Karpas-422 (cell line): ENCODE results near the gene CLDN7. TPM values are rescaled to one million over a fixed set of nuclear protein-coding genes. Genes with fewer than 3 reads are reported as not detected.
A peak's percentile ranks its signal among the peaks of the same experiment; 100 is the strongest.

Experiments
- DNase-seq: peaks from one replicate; pipeline ENCODE4 v3.0.0-alpha.2; 2015
- H2AFZ ChIP-seq: fragments of 200-600 bp; sonication (generic); 2 replicates; pipeline ENCODE4 v1.6.1; 2014; ENCODE audit warnings: antibody characterized with exemption, low read length, mixed read lengths
- H3K27ac ChIP-seq: fragments of 200-600 bp; sonication (generic); 2 replicates; pipeline ENCODE4 v1.5.1; 2014; ENCODE audit warnings: mild to moderate bottlenecking, low read length, moderate library complexity
- H3K27me3 ChIP-seq: fragments of 200-600 bp; sonication (generic); 2 replicates; pipeline ENCODE4 v1.6.1; 2014; ENCODE audit warnings: low read length, mixed read lengths
- H3K36me3 ChIP-seq: fragments of 200-600 bp; sonication (generic); 2 replicates; pipeline ENCODE4 v1.6.1; 2014; ENCODE audit warnings: low read length, mixed read lengths; ENCODE audit not compliant: insufficient read depth
- H3K4me1 ChIP-seq: fragments of 200-600 bp; sonication (generic); 2 replicates; pipeline ENCODE4 v1.6.1; 2014; ENCODE audit warnings: mild to moderate bottlenecking, low read length, mixed read lengths
- H3K4me2 ChIP-seq: fragments of 200-600 bp; sonication (generic); 2 replicates; pipeline ENCODE4 v1.6.1; 2014; ENCODE audit warnings: low read length, low read depth, mild to moderate bottlenecking; ENCODE audit not compliant: poor library complexity, severe bottlenecking
- H3K4me3 ChIP-seq: fragments of 200-600 bp; sonication (generic); 2 replicates; pipeline ENCODE4 v1.5.1; 2014; ENCODE audit warnings: mild to moderate bottlenecking, antibody characterized with exemption, low read length, mixed read lengths
- H3K79me2 ChIP-seq: fragments of 200-600 bp; sonication (generic); 2 replicates; pipeline ENCODE4 v1.6.1; 2014; ENCODE audit warnings: mild to moderate bottlenecking, low read length, mixed read lengths
- H3K9ac ChIP-seq: fragments of 200-600 bp; sonication (generic); 2 replicates; pipeline ENCODE4 v1.6.0; 2014; ENCODE audit warnings: low read length
- H3K9me2 ChIP-seq: fragments of 200-600 bp; sonication (generic), shearing (Covaris generic); replicated peaks from 2 replicates; pipeline ENCODE4 v1.6.0; 2014; ENCODE audit warnings: mild to moderate bottlenecking, low read length, moderate library complexity; ENCODE audit not compliant: insufficient read depth
- H3K9me3 ChIP-seq: fragments of 300-700, 200-600 bp; sonication (generic); 2 replicates; pipeline ENCODE4 v1.6.1; 2014; ENCODE audit warnings: low read length, mixed read lengths
- H4K20me1 ChIP-seq: fragments of 200-600 bp; sonication (generic); 2 replicates; pipeline ENCODE4 v1.6.1; 2014; ENCODE audit warnings: mild to moderate bottlenecking, antibody characterized with exemption, low read length, low read depth; ENCODE audit not compliant: insufficient read depth
- total RNA-seq: library from RNA; depleted of rRNA; stranded (reverse); fragments of >200 nt; shearing (Covaris generic); gene quantifications from 2 replicates; pipeline ENCODE4 v1.2.3, GENCODE V29; 2014; ENCODE audit warnings: low replicate concordance

The CLDN7 gene
- total RNA-seq, 1 experiment from 2014 or later, result not detected

DNA sequence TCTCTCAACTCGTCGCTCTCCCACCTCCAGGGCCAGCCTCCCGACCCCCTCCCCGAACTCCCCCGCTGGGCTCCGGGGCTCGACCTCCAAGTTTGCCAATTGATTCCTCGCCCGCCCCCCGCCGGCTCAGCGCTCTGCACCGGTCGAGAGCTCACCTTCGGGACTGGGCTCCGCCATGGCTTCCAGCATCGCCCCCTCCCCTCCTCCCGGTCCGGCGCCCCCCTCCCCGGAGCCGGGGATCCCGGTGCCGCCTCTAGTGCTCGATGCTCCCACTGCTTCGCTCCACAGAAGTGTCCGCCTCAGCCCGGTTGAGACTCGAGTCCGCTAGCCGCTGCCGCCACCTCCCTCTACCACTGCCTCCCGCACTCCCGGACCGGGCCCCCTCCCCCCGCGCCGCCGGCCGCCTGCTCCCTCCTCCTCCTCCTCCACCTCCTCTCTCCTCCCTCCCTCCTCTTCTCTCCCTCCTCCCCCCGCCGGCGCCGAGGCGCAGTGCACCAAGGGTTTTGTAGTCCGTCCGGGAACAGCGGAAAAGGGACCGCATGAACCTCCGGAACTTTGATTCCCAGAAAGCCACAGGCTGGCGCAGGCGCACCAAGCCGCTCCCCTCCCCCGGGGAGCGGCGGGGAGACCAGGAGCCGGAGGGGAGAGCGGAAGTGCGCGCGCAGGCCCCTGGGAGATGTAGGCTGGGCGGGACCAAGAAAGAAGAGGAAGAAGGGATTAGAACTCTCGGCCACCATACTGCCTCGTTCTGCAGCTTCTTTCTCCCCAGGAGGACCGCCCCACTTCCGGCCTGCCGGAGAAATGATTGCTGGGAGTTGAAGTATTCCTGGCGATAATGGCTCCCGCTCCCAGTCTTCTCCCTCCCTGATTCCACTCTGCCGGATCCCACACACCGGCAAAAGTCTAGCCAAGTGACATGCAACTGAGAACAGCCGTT, 22.9 kb downstream of the CLDN7 start, which contains the start of gene PHF23:
Gene PHF23 (minus strand): TSS at position 367 of the 937 bp plus-strand sequence. CDS start 178 bp downstream, at position 189.
- Histone ChIP-seq H3K27me3 (no peaks in the 10 kb centered on the region), H3K36me3 (peaks cover 12% of the 10 kb centered on the region; the same call in 1 of the 2 replicates), H3K4me1 (peaks cover 63% of the 10 kb centered on the region), H3K4me2 (peak within 1 kb of the TSS; percentile 90), H2AFZ (0 out of 2 replicates have a peak within 1 kb of the TSS, but pooled peaks have one; percentile 51), H3K4me3 (peak within 1 kb of the TSS; percentile 98), H3K9ac (peak within 1 kb of the TSS; percentile 100), H4K20me1 (peaks cover 12% of the 10 kb centered on the region; the same call in 1 of the 2 replicates), H3K79me2 (peaks cover 34% of the 10 kb centered on the region), H3K9me2 (no peaks in the 10 kb centered on the region), H3K27ac (peak within 1 kb of the TSS; percentile 94), H3K9me3 (no peaks in the 10 kb centered on the region)
- peak; percentile 99 for DNase-seq

DNA sequence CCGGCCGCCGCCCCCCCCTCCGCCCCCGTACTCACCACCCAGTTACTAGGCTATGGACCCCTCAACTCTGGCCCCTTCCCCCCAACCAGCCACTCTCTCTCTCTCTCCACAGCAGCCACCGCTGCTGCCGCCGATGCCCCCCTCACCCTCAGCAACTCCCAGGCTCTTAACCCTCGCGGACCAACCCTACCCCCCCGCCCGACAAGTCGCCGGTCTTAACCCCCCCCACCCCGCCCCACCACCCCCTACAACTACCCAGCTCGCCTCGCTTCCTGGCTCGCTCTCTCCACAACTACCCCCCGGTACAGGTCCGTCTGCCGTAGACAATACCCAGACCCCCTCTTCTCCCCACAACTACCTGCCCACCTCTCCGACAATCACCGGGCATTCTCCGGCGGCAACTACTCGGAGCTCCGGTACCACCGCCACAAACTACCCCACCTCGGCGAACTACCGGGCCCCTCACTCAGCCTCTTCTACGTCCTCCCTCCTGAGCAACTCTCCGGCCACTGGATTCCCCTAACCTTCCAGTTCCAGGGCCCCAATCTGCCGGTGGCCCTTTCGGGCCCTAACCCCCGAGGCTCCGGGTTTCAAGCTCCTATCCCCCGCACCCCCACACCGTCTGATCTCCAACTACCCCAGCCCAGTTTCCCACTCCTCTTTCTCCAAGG, 23.7 kb downstream of the CLDN7 start:
- no peaks in the 10 kb centered on the region for H3K27me3 ChIP-seq
- H3K4me2 ChIP-seq, result peak overlapping the region; percentile 90
- peaks cover 12% of the 10 kb centered on the region; the same call in 1 of the 2 replicates for H3K36me3 ChIP-seq
- peak; percentile 78 for DNase-seq
- peak overlapping the region; percentile 94 for H3K27ac ChIP-seq
- peaks cover 40% of the 10 kb centered on the region for H3K79me2 ChIP-seq
- H4K20me1 ChIP-seq, result peaks cover 12% of the 10 kb centered on the region; the same call in 1 of the 2 replicates
- H3K9me2 ChIP-seq, result no peaks in the 10 kb centered on the region
- no peaks in the 10 kb centered on the region for H3K9me3 ChIP-seq
- peak overlapping the region; percentile 100 for H3K9ac ChIP-seq
- no peak overlapping the region for H2AFZ ChIP-seq
- peaks cover 63% of the 10 kb centered on the region for H3K4me1 ChIP-seq
- peak overlapping the region; percentile 98 for H3K4me3 ChIP-seq

DNA sequence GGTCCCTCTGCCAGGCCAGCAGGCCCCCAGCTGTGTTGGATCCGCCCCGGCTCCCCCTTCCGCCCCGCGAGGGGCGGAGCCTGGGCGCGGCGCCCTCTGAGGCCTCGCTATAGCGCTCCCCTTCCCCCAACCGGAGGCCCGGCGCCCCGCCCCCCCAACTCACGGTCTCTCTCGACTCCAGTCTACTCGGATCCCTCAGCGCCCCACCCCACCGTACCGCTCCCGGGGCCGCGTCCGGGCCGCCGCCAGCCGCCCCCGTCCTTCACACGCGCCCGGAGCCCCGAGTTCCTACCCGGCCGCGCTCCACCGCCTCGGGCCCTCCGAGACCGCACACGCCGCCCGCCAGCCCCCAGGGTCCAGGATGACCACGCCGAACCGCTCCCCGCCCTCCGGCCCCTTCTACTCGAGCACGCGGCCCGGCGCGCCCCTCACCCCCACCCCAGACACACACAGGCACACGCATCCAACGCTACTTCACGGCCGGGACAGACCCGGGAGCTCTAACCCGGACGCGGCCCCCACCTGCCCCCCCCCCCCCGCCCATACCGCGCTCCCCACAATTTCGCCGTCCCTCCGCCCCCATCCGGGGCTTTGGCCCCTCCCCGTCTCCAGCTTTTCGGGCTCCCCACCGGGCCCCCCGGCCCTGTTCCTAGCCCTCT, 24.4 kb downstream of the CLDN7 start:
- Histone ChIP-seq H3K27ac (peak overlapping the region; percentile 94), H3K36me3 (peaks cover 12% of the 10 kb centered on the region; the same call in 1 of the 2 replicates), H3K9ac (peak overlapping the region; percentile 100), H3K9me3 (no peaks in the 10 kb centered on the region), H3K4me1 (peaks cover 62% of the 10 kb centered on the region), H4K20me1 (peaks cover 12% of the 10 kb centered on the region; the same call in 1 of the 2 replicates), H3K4me3 (peak overlapping the region; percentile 98), H3K9me2 (no peaks in the 10 kb centered on the region), H3K27me3 (no peaks in the 10 kb centered on the region), H3K4me2 (peak overlapping the region; percentile 90), H2AFZ (no peak overlapping the region), H3K79me2 (peaks cover 47% of the 10 kb centered on the region)
- peak; percentile 90 for DNase-seq

DNA sequence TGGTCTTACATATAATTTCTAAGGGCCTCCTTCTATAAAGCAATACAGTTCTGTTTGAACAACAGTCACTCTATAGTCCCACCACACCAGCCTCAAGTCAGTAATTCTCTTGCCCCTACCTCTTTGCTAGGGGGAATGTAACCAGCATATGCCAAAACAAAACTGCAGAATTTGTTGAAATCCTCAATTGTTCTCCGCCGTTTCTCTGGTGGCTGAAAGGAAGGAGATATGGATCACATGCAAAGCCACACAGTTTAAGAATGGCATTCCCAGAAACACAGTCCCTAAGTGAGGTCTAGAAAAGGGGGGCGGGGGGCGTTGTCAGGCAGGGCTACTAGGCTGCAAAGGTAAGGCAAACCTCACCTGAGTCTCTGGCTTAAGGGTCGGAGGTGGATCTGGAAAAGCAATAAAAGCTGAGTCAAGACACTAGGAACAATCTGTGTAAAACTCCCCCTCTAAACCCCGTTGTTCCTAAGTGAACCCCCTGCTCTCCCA, 25.0 kb downstream of the CLDN7 start:
- H3K9ac ChIP-seq, result peak overlapping the region; percentile 100
- H3K9me2 ChIP-seq, result no peaks in the 10 kb centered on the region
- H3K27me3 ChIP-seq, result no peaks in the 10 kb centered on the region
- peaks cover 53% of the 10 kb centered on the region for H3K79me2 ChIP-seq
- H3K27ac ChIP-seq, result peak overlapping the region; percentile 94
- H3K36me3 ChIP-seq, result peaks cover 12% of the 10 kb centered on the region; the same call in 1 of the 2 replicates
- H2AFZ ChIP-seq, result no peak overlapping the region
- peak overlapping the region; percentile 98; the same call in 1 of the 2 replicates for H3K4me3 ChIP-seq
- H4K20me1 ChIP-seq, result peaks cover 12% of the 10 kb centered on the region; the same call in 1 of the 2 replicates
- peak overlapping the region; percentile 60 for H3K4me2 ChIP-seq
- no peak for DNase-seq
- H3K9me3 ChIP-seq, result no peaks in the 10 kb centered on the region
- peaks cover 63% of the 10 kb centered on the region for H3K4me1 ChIP-seq

DNA sequence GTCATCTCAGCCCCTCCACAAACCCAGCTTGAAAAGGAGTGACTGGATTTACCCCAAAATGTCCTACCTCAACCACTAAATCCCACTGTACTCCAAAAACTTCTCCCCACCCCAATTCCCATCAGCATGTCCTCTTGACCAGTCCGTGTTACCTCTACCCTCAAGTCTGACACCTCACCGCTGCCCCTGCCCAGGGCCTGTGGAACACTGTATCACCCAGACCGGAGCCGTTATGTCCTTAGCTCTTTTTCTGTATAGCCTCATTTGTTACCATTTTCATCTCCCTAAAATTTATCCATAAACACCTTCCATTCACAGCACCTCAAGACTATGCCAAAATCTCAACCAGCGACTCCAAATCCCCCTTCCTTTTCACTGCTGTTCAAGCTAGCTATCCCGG, 25.5 kb downstream of the CLDN7 start:
- Histone ChIP-seq H3K4me2 (peak overlapping the region; percentile 60), H3K4me1 (peaks cover 68% of the 10 kb centered on the region)

DNA sequence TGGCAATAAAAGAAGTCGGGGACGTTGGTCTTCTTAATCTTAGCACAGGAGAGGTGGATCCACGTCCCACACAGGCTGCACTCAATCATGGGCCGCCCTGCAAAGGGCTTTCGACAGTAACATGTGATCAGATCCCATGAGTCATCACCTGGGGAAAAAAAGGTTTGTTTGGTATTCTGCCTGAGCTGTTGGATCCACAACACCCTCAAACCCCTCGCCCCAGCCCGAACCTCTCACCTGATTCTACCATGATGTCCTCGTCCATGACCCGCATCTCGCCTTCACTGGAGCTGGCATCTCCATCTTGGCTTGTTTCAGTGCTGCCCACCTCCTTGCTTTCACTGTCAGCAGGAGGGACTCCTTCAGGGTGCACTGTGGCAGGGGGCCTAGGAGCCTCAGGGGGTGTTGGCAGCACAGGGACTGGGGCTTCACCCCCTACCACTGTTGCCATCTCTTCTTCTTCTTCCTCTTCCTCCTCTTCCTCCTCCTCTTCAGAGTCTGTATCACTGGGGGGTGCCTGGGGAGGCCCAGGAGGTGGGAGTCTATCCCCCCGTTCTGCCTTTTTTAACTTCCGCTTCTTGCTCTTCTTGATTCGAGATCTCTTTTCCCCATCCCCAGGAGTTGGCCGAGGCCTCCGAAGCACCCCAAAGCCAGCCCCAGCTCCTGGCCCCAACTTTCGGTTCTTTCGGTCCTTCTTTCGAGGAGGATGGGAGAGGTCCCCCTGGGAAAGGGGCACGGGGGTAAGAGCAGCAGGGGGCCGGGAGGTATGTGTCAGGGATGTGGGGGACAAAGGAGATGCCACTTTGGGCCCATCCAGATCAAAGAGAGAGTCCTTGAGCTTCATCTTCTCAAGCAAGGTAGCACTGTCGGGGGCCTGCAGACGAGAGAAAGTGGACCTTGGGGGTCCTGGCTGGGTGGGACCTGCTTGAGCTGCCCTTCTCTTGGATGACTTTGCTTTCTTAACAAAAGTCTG, 26.3 kb downstream of the CLDN7 start:
- DNase-seq, result no peak
- Histone ChIP-seq H3K9ac (peak overlapping the region; percentile 99; the same call in 1 of the 2 replicates), H3K79me2 (peaks cover 54% of the 10 kb centered on the region), H3K36me3 (peaks cover 12% of the 10 kb centered on the region; the same call in 1 of the 2 replicates), H3K4me3 (no peak overlapping the region), H2AFZ (no peak overlapping the region), H4K20me1 (peaks cover 17% of the 10 kb centered on the region; the same call in 1 of the 2 replicates), H3K27me3 (no peaks in the 10 kb centered on the region), H3K4me2 (peak overlapping the region; percentile 98), H3K4me1 (peaks cover 62% of the 10 kb centered on the region), H3K9me3 (no peaks in the 10 kb centered on the region), H3K27ac (no peak overlapping the region), H3K9me2 (no peaks in the 10 kb centered on the region)

More for the DNA sequence above, 25.5 kb downstream of the CLDN7 start:
- Histone ChIP-seq H3K79me2 (peaks cover 54% of the 10 kb centered on the region), H3K9me3 (no peaks in the 10 kb centered on the region), H4K20me1 (peaks cover 15% of the 10 kb centered on the region; the same call in 1 of the 2 replicates), H3K9me2 (no peaks in the 10 kb centered on the region), H3K27ac (peak overlapping the region; percentile 94), H3K27me3 (no peaks in the 10 kb centered on the region), H2AFZ (no peak overlapping the region), H3K36me3 (peaks cover 12% of the 10 kb centered on the region; the same call in 1 of the 2 replicates), H3K9ac (peak overlapping the region; percentile 100; the same call in 1 of the 2 replicates), H3K4me3 (no peak overlapping the region)
- DNase-seq, result no peak
